Mucosa of stomach (tissue), 1 donor: ENCODE results near the gene C1QTNF6.

Experiments
- H3K27me3 ChIP-seq: one replicate; pipeline ENCODE4 v1.7.0; 2013; ENCODE audit warnings: mild to moderate bottlenecking, low read length; ENCODE audit not compliant: control insufficient read depth, insufficient read depth
- H3K36me3 ChIP-seq: one replicate; pipeline ENCODE4 v1.7.0; 2013; ENCODE audit warnings: low read length; ENCODE audit not compliant: control insufficient read depth, insufficient read depth
- H3K4me1 ChIP-seq: one replicate; pipeline ENCODE4 v1.7.0; 2013; ENCODE audit warnings: mild to moderate bottlenecking, low read length; ENCODE audit not compliant: control insufficient read depth, insufficient read depth
- H3K4me3 ChIP-seq: one replicate; pipeline ENCODE4 v1.7.0; 2013; ENCODE audit warnings: low read length
- H3K9ac ChIP-seq: one replicate; pipeline ENCODE4 v1.7.0; 2013; ENCODE audit warnings: mild to moderate bottlenecking, low read length, moderate library complexity
- H3K9me3 ChIP-seq: one replicate; pipeline ENCODE4 v1.7.0; 2013; ENCODE audit warnings: mild to moderate bottlenecking, low read length, moderate library complexity; ENCODE audit not compliant: control insufficient read depth
- donor health status: Pancreatic carcinoma.

Gene C1QTNF6

GRCh38 chr22:37181681-37182080 is 6.4 kb downstream of the C1QTNF6 start:
- Histone ChIP-seq H3K4me3 (no peak overlapping the region), H3K27me3 (no peaks in the 10 kb centered on the region), H3K9ac (no peak overlapping the region), H3K4me1 (peaks cover 41% of the 10 kb centered on the region), H3K9me3 (no peaks in the 10 kb centered on the region), H3K36me3 (no peaks in the 10 kb centered on the region)

- no peaks in the 10 kb centered on the region for H3K9me3 ChIP-seq
- no peaks in the 10 kb centered on the region for H3K36me3 ChIP-seq
- H3K4me1 ChIP-seq = peaks cover 42% of the 10 kb centered on the region
- H3K27me3 ChIP-seq = no peaks in the 10 kb centered on the region
- no peak overlapping the region for H3K9ac ChIP-seq
- H3K4me3 ChIP-seq = no peak overlapping the region
These were observed 7.4 kb downstream of the C1QTNF6 start for GRCh38 chr22:37180531-37181231.

GRCh38 chr22:37179622-37180420 is 8.2 kb downstream of the C1QTNF6 start:
- H3K36me3 ChIP-seq = no peaks in the 10 kb centered on the region
- no peak overlapping the region for H3K9ac ChIP-seq
- no peaks in the 10 kb centered on the region for H3K9me3 ChIP-seq
- no peak overlapping the region for H3K4me3 ChIP-seq
- H3K4me1 ChIP-seq = peaks cover 45% of the 10 kb centered on the region
- no peaks in the 10 kb centered on the region for H3K27me3 ChIP-seq

- Histone ChIP-seq H3K27me3 (no peaks in the 10 kb centered on the region), H3K9me3 (no peaks in the 10 kb centered on the region), H3K4me1 (peaks cover 45% of the 10 kb centered on the region), H3K9ac (no peak overlapping the region), H3K36me3 (no peaks in the 10 kb centered on the region), H3K4me3 (no peak overlapping the region)
These were observed 8.9 kb downstream of the C1QTNF6 start for GRCh38 chr22:37179126-37179470.

- no peaks in the 10 kb centered on the region for H3K27me3 ChIP-seq
- H3K36me3 ChIP-seq = no peaks in the 10 kb centered on the region
- no peaks in the 10 kb centered on the region for H3K9me3 ChIP-seq
- no peak overlapping the region for H3K4me3 ChIP-seq
- H3K4me1 ChIP-seq = peaks cover 45% of the 10 kb centered on the region
- H3K9ac ChIP-seq = peak overlapping the region; percentile 1
These were observed 9.5 kb downstream of the C1QTNF6 start for GRCh38 chr22:37178350-37179125.

GRCh38 chr22:37177755-37178154 is 10.3 kb downstream of the C1QTNF6 start:
- Histone ChIP-seq H3K9ac (no peak overlapping the region), H3K9me3 (no peaks in the 10 kb centered on the region), H3K36me3 (no peaks in the 10 kb centered on the region), H3K4me1 (peaks cover 45% of the 10 kb centered on the region), H3K4me3 (no peak overlapping the region), H3K27me3 (no peaks in the 10 kb centered on the region)

GRCh38 chr22:37177221-37177620 is 10.8 kb downstream of the C1QTNF6 start:
- Histone ChIP-seq H3K9me3 (no peaks in the 10 kb centered on the region), H3K9ac (no peak overlapping the region), H3K27me3 (no peaks in the 10 kb centered on the region), H3K36me3 (no peaks in the 10 kb centered on the region), H3K4me1 (peaks cover 45% of the 10 kb centered on the region), H3K4me3 (no peak overlapping the region)

GRCh38 chr22:37176464-37177061 is 11.5 kb downstream of the C1QTNF6 start:
- H3K27me3 ChIP-seq = no peaks in the 10 kb centered on the region
- H3K4me3 ChIP-seq = no peak overlapping the region
- no peaks in the 10 kb centered on the region for H3K9me3 ChIP-seq
- no peak overlapping the region for H3K9ac ChIP-seq
- H3K36me3 ChIP-seq = no peaks in the 10 kb centered on the region
- H3K4me1 ChIP-seq = peaks cover 45% of the 10 kb centered on the region

GRCh38 chr22:37175414-37176281 is 12.4 kb downstream of the C1QTNF6 start:
- Histone ChIP-seq H3K36me3 (no peaks in the 10 kb centered on the region), H3K27me3 (no peaks in the 10 kb centered on the region), H3K9me3 (no peaks in the 10 kb centered on the region), H3K4me3 (no peak overlapping the region), H3K4me1 (peaks cover 45% of the 10 kb centered on the region), H3K9ac (no peak overlapping the region)

- Histone ChIP-seq H3K4me1 (peaks cover 42% of the 10 kb centered on the region), H3K4me3 (no peak overlapping the region), H3K27me3 (no peaks in the 10 kb centered on the region), H3K36me3 (no peaks in the 10 kb centered on the region), H3K9ac (no peak overlapping the region), H3K9me3 (no peaks in the 10 kb centered on the region)
These were observed 13.1 kb downstream of the C1QTNF6 start for GRCh38 chr22:37174964-37175363.

GRCh38 chr22:37173709-37174108 is 14.3 kb downstream of the C1QTNF6 start:
- no peaks in the 10 kb centered on the region for H3K36me3 ChIP-seq
- no peaks in the 10 kb centered on the region for H3K9me3 ChIP-seq
- H3K9ac ChIP-seq = no peak overlapping the region
- H3K4me3 ChIP-seq = no peak overlapping the region
- no peaks in the 10 kb centered on the region for H3K27me3 ChIP-seq
- peaks cover 33% of the 10 kb centered on the region for H3K4me1 ChIP-seq
